Retinal pigment epithelial cell (primary cell): ENCODE measurements around the gene MAN1C1.

Experiments
- DNase-seq: peaks from one replicate; pipeline ENCODE4 v3.0.0-alpha.2; 2010; ENCODE audit warnings: low read depth
- H3K4me3 ChIP-seq: 2 replicates; pipeline ENCODE4 v1.5.1; 2011; ENCODE audit warnings: mild to moderate bottlenecking, low read length, control low read depth, moderate library complexity
- CTCF ChIP-seq: conservative IDR thresholded peaks from 2 replicates; pipeline ENCODE4 v1.5.1; 2011; ENCODE audit warnings: low read depth, low read length, control low read depth, inconsistent platforms

The MAN1C1 gene

GRCh38 chr1:25771221-25772114 lies 154.9 kb downstream of the MAN1C1 start:
- DNase-seq, result no peak
- H3K4me3 ChIP-seq, result no peak overlapping the region
- TF ChIP-seq CTCF, result no peak

GRCh38 chr1:25772164-25772563 lies 155.6 kb downstream of the MAN1C1 start:
- no peak for TF ChIP-seq CTCF
- H3K4me3 ChIP-seq, result no peak overlapping the region
- DNase-seq, result no peak

- no peak for DNase-seq
- TF ChIP-seq CTCF, result no peak
- H3K4me3 ChIP-seq, result no peak overlapping the region
Observed at GRCh38 chr1:25772692-25773245, 156.2 kb downstream of the MAN1C1 start.

GRCh38 chr1:25773441-25774125 lies 157.0 kb downstream of the MAN1C1 start:
- no peak overlapping the region for H3K4me3 ChIP-seq
- DNase-seq, result no peak
- TF ChIP-seq CTCF, result no peak

GRCh38 chr1:25774206-25774803 lies 157.7 kb downstream of the MAN1C1 start:
- TF ChIP-seq CTCF, result no peak
- no peak overlapping the region for H3K4me3 ChIP-seq
- no peak for DNase-seq

- no peak for DNase-seq
- TF ChIP-seq CTCF, result no peak
- no peak overlapping the region for H3K4me3 ChIP-seq
Observed at GRCh38 chr1:25774921-25775771, 158.6 kb downstream of the MAN1C1 start.
